Upper lobe of right lung (tissue), 1 donor: Measurements from ENCODE around the gene NRXN3. TPM values are rescaled to one million over a fixed set of nuclear protein-coding genes. Genes with fewer than 3 reads are reported as not detected.

Source experiments
- ATAC-seq: fragments of 200-7000 bp; cut with Tn5 transposase; one replicate; pipeline ENCODE4 v1.9.1; 2020; ENCODE audit warnings: mild to moderate bottlenecking, moderate library complexity
- DNase-seq: peaks from one replicate; pipeline ENCODE4 v3.0.0-alpha.2; 2020
- H3K27ac ChIP-seq: fragments of 200-600 bp; one replicate; pipeline ENCODE4 v1.8.0; 2022
- H3K27me3 ChIP-seq: fragments of 200-600 bp; one replicate; pipeline ENCODE4 v1.8.0; 2022; ENCODE audit warnings: mild to moderate bottlenecking
- H3K36me3 ChIP-seq: fragments of 200-600 bp; one replicate; pipeline ENCODE4 v1.8.0; 2022
- H3K4me1 ChIP-seq: fragments of 200-600 bp; one replicate; pipeline ENCODE4 v1.8.0; 2022
- H3K4me3 ChIP-seq: fragments of 200-600 bp; one replicate; pipeline ENCODE4 v1.8.0; 2022; ENCODE audit warnings: mild to moderate bottlenecking
- H3K9me3 ChIP-seq: fragments of 200-600 bp; one replicate; pipeline ENCODE4 v1.8.0; 2022
- CTCF ChIP-seq: fragments of 200-600 bp; IDR thresholded peaks from one replicate; pipeline ENCODE4 v1.8.0; 2022; ENCODE audit warnings: antibody characterized with exemption
- intact Hi-C: fragments of 100-400 bp; cut with DNase I; formaldehyde crosslinking; loops from one replicate; pipeline ENCODE4 v1.11.0; 2022
- total RNA-seq: library from RNA; stranded (reverse); fragmentation: NEBNext Ultra II Directional; extraction: Animal tissue kit (Norgen Biotek cat#: 25700); gene quantifications from one replicate; pipeline ENCODE4 v1.2.1, GENCODE V29; 2021
- donor health status: DM: no; HTN: yes; CAD: no; lungs with severe emphysema.

The NRXN3 gene
- total RNA-seq, 1 donor from 2014 or later, result 10.0 TPM

GRCh38 chr14:79199217-79199616, 1029.0 kb downstream of the NRXN3 start:
- H3K9me3 ChIP-seq, result no peaks in the 10 kb centered on the region
- no peak overlapping the region for H3K27ac ChIP-seq
- no peak overlapping the region for H3K4me3 ChIP-seq
- H3K4me1 ChIP-seq, result no peaks in the 10 kb centered on the region
- ATAC-seq (no peak), DNase-seq (no peak)
- no peaks in the 10 kb centered on the region for H3K27me3 ChIP-seq
- intact Hi-C loops, result no loop called here
- no peaks in the 10 kb centered on the region for H3K36me3 ChIP-seq
- no peak for TF ChIP-seq CTCF

- Histone ChIP-seq H3K27me3 (no peaks in the 10 kb centered on the region), H3K9me3 (no peaks in the 10 kb centered on the region), H3K27ac (no peak overlapping the region), H3K4me3 (no peak overlapping the region), H3K4me1 (no peaks in the 10 kb centered on the region), H3K36me3 (no peaks in the 10 kb centered on the region)
- ATAC-seq (no peak), DNase-seq (no peak)
- intact Hi-C loops, result no loop called here
- no peak for TF ChIP-seq CTCF
Observed at GRCh38 chr14:79201564-79202207, 1031.5 kb downstream of the NRXN3 start.

GRCh38 chr14:79204591-79204990, 1034.4 kb downstream of the NRXN3 start:
- Histone ChIP-seq H3K27me3 (no peaks in the 10 kb centered on the region), H3K4me1 (no peaks in the 10 kb centered on the region), H3K4me3 (no peak overlapping the region), H3K27ac (no peak overlapping the region), H3K9me3 (no peaks in the 10 kb centered on the region), H3K36me3 (no peaks in the 10 kb centered on the region)
- no peak for TF ChIP-seq CTCF
- intact Hi-C loops, result no loop called here
- ATAC-seq, result no peak
- no peak for DNase-seq

- Histone ChIP-seq H3K27ac (no peak overlapping the region), H3K36me3 (no peaks in the 10 kb centered on the region), H3K4me1 (no peaks in the 10 kb centered on the region), H3K9me3 (no peaks in the 10 kb centered on the region), H3K4me3 (no peak overlapping the region), H3K27me3 (no peaks in the 10 kb centered on the region)
- ATAC-seq (no peak), DNase-seq (no peak)
- TF ChIP-seq CTCF, result no peak
- intact Hi-C loops, result no loop called here
Observed at GRCh38 chr14:79209418-79209817, 1039.2 kb downstream of the NRXN3 start.

- Histone ChIP-seq H3K9me3 (no peaks in the 10 kb centered on the region), H3K4me3 (no peak overlapping the region), H3K27ac (no peak overlapping the region), H3K36me3 (no peaks in the 10 kb centered on the region), H3K27me3 (no peaks in the 10 kb centered on the region), H3K4me1 (no peaks in the 10 kb centered on the region)
- DNase-seq (no peak), ATAC-seq (no peak)
- no peak for TF ChIP-seq CTCF
- intact Hi-C loops, result no loop called here
Observed at GRCh38 chr14:79225815-79226214, 1055.6 kb downstream of the NRXN3 start.

GRCh38 chr14:79229383-79229909, 1059.3 kb downstream of the NRXN3 start:
- Histone ChIP-seq H3K4me3 (no peak overlapping the region), H3K4me1 (no peaks in the 10 kb centered on the region), H3K27me3 (no peaks in the 10 kb centered on the region), H3K9me3 (no peaks in the 10 kb centered on the region), H3K36me3 (no peaks in the 10 kb centered on the region), H3K27ac (no peak overlapping the region)
- TF ChIP-seq CTCF, result no peak
- no peak for ATAC-seq
- intact Hi-C loops, result no loop called here
- no peak for DNase-seq
